NCI-H1436 treated with DMSO at 0.1 percent for 48 hours (cell line): ENCODE results near the gene GAS6.
"Not testable (repeated sequence)": the region's sequence is repeated elsewhere in the genome, so short reads cannot be mapped to it uniquely, and the experiment has no call there.

ENCODE experiments used
- DNase-seq: peaks from one replicate; lab custom pipeline; 2025; lab: John Stamatoyannopoulos, UW

The GAS6 gene

DNA sequence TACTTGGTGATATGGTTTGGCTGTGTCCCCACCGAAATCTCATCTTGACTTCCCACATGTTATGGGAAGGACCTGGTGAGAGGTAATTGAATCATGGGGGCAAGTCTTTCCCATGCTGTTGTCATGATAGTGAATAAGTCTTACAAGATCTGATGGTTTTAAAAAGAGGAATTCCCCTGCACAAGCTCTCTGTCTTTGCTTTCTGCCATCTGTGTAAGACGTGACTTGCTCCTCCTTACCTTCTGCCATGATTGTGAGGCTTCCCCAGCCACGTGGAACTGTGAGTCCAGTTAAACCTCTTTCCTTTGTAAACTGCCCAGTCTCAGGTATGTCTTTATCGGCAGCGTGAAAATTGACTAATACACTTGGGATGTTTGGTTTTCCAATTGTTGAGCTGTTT is 4.0 kb upstream of the GAS6 start:
- DNase-seq, result not testable (repeated sequence)

DNA sequence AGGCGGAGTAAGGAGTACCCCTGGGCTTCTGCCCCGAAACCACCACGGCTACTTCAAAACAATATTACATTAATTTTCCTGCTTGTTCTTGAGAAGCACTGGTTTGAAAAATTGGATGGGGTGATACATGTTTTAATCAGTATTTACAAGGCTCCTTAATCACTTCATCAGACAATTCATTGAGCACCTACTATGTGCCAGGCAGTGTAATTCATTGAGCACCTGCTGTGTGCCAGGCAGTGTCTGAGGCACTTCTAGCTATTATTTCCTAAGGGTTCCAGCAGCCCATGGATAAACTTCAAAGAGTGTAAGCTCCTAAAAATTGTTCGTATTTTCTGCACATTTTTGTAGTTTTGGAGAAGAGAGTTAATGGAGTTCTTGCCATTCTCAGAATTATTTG is 1.6 kb upstream of the GAS6 start:
- no peak for DNase-seq

GRCh38 chr13:113864273-113864890 is 506 bp upstream of the GAS6 start:
- DNase-seq, result no peak

DNA sequence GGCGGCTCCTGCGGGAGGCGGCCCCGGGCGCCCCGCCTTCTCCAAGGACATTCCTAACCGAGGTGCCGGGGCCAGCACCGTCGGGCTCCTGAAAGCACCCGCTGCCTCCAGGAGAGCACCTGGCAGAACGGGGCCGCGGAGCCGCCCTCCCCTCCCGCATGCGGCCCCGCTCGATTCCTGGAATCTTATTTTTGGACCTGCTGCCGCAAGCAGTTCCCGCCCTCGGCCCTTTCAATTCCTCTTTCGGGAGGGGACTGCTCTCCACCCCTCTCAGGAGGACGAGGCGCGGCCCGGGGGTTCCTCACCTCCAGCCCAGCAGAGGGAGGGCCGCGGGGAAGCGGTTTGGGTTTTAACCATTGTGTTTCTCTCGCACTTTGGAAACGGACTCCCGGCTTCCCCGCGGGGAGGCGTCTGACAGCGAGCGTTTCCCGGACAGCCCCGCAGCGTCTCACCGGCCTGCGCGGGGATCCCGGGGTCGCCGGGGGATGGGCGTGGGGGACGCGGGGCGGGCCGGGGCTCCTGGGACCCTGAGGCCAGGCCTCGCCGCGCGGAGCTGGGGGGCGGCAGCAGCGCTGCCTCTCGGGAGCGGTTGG is 849 bp downstream of the GAS6 start:
- no peak for DNase-seq

GRCh38 chr13:113862191-113862930 is 1.5 kb downstream of the GAS6 start:
- no peak for DNase-seq

DNA sequence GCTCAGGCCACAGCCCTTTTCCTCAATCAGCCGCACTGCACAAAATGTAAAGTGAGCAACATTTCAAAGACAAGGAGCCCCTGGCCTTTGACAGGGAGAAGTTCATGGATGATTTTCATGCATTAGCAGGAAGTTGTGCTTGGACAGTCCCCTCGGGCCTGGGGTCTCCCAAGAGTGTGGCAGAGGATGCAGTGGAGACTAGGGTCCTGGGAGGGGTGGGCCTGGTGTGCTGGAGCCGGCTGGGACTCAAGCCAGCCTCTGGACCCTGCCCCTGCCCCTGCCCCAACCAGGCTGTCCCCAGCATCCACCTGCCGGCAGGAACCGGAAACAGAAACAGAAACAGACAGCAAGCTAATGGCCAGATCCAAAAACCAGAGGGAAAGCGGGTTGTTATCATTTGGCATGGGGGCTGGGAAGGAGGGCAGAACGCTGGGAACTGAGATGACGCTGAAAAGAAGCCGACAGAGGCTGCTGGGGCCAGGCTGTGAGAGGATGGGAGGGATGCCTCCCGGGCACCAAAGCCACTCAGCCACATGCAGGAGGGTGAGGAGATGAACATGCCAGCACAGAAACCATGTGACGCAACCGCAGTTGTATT is 2.3 kb downstream of the GAS6 start:
- DNase-seq, result no peak

- no peak for DNase-seq
Observed at GRCh38 chr13:113860665-113861432, 3.0 kb downstream of the GAS6 start.

DNA sequence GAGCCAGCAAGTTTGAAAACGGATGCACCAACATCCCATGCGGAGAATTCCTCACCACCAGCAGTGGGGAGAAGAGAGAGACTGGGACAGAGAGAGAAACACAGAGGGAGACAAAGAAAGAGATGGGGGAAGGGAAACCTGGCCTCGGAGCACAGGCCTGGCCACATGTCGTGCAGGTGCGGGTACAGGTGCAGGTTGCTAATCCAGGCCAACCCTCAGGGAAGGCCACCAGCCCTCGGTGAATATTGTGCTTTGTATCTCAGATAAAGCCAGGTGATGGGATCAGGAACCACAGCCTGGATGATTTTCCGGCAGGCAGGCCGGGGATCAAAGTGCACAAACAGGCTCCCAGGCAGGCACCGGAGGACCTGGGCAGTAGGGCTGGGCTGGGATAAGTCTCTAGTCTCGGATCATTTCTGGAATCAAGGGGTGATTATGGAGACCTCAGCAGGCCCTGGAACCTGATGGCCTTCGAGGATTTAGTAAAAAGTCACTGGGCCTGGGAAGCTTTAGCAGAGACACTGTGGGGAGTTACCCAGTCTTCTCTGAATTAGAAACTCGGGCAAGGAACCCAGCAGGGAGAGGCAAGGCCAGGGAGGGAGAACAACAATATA is 3.7 kb downstream of the GAS6 start:
- DNase-seq, result no peak

DNA sequence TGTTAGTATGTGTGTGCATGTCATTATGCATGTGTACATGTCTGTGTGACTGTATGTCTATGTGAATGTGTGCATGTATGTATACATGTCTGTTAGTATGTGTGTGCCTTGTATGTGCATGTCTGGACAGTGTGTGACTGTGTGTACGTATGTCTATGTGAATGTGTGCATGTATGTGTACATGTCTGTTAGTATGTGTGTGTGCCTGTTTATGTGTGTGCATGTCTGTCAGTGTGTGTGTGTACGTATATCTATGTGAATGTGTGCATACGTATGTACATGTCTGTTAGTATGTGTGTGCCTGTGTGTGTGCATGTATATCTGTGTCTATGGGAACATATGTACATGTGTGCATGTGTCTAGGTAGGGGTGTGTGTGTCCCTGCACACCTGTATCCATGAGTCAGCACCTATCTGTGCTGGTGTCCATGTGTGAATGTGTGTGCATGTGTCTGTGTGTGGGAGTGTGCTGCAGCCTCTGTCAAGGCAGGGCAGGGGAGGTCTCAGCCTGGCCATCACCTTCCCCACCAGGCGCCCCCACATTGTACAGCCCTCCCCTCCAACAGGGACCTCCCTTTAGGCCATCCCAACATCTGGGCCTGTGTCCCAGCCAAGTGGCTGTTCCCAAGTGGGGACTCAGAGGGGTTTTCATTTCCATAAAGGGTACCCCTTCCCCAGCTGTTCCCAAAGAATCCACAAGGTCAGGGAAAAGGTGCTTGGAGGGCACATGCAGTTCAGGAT is 4.4 kb downstream of the GAS6 start:
- no peak for DNase-seq

- no peak for DNase-seq
Observed at GRCh38 chr13:113857531-113858195, 6.2 kb downstream of the GAS6 start.

DNA sequence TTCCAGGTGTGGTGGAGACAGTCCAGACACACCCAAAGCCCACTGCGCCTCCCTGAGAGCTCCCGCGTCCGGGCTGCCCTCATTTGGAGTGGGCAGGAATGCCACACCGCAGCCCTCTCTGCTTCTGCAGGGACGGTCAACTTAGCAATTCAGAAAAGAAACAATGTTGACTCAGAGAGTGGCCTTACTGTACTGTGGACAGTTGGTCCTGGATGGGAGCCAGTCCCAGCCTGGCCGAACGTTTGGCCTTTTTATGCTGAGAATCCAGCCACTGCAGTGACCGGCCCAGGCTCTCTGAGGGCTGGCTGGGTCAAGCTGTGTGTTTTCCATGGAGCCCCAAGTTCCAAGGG is 7.2 kb downstream of the GAS6 start:
- no peak for DNase-seq

GRCh38 chr13:113855931-113856715 is 7.8 kb downstream of the GAS6 start:
- DNase-seq, result no peak

DNA sequence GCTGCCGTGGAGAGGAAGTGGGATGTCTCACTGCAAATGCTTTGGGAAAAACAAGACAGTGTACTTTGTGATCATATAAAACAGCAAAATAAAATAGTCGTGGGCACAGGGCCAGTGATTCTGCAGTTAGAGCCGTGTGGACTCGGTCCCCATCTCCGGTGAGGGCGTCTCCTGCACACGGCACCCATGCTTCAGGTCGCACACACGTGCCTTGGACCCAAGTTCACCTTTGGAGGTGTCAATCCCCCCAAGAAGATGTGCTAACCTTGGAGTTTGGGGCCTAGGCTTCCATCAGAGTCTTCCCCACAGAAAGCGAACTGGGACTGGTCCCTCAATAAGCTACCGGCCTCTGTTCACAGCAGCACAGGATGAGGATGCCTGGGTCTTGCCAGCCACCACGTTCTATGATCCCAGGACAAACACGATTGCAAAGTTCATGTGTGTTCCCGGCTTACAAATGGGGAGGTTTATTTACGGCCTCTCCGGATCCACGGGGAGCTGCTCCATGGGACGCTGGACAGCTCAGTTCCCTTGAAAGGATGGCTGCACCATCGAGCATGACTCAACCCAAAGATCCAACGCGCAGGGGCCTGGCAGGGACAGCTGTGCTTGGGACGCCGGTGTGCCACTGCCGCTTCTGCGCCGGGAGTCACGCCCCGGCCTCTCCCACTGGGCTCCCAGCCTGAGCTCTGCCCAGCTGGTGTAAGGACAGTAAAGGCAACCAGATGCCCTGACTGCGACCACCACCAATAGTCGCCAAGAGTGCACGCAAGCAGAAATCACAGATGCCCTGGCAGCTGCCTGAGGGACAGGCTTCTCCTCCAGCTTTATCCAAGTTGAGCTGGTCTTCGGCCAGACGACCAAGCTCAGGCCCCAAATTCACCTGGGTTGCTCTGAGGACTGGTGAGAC is 8.6 kb downstream of the GAS6 start:
- no peak for DNase-seq

DNA sequence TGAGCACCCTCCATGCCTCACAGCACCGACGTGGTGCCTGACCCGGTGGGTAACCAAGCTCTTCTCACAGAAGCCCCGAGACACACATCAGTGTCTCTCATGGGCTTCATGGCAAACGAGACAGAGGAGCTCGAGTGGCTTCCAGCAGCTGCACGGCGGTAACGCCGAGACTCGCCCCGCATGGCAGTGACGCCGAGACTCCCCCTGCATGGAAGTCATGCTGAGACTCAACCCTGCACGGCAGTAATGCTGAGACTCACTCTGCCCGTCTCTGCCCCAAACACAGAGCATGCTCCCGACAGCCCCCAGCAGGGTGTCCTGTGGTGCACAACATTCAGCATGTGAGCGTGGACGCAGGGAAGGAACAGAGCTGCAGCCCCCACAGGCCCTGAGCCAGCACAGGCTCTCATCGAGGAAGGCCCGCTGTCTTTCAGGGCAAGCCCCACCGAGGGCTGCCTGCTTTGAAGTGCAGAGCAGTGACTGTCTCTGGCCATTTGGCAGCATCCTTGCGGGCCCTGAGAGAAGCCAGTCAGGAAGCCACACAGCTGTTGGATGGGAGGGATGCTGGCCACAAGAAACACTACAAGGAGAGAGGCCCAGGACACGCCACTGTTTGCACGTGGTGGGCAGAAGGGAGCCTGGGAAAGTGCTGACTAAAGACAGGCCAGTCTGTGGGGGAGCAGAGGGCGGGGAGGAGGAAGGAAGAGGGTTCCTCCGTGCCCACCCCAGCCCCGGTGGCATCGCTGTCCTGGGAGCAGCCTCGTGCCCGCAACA is 9.5 kb downstream of the GAS6 start:
- no peak for DNase-seq

DNA sequence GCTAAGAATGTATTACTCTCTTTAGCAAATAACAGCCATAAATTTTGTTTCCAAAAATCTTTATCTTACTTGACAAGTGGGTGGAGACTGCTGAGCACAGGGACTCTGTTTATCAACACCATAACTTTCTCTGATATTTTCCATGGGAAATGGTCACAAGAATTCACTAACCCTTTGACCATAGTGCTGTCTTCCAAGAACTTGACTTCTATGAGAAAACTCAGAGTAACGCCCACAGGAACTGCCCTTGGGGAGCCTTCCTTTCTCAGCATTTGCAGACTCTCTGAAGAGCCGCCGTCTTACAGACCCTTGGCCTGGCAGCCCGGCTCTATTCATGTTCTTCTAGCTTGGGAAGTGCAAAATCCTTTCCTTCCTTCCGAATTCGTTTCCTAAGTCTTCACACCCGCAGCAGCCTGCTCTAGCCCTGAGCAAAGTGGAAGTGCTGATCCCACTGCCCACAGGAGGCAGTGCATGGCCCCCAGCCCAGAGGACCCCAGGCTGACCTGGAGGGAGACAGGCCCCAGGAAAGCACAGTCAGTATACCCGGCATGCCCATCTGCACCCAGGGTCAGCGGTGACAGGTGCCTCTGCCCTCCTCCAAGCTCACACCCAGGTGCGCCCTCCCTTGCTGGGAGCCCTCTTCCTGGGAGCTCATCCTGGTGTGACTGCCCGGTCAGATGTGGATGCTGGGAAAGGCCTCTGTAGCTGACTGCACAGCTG is 10.2 kb downstream of the GAS6 start:
- DNase-seq, result no peak

DNA sequence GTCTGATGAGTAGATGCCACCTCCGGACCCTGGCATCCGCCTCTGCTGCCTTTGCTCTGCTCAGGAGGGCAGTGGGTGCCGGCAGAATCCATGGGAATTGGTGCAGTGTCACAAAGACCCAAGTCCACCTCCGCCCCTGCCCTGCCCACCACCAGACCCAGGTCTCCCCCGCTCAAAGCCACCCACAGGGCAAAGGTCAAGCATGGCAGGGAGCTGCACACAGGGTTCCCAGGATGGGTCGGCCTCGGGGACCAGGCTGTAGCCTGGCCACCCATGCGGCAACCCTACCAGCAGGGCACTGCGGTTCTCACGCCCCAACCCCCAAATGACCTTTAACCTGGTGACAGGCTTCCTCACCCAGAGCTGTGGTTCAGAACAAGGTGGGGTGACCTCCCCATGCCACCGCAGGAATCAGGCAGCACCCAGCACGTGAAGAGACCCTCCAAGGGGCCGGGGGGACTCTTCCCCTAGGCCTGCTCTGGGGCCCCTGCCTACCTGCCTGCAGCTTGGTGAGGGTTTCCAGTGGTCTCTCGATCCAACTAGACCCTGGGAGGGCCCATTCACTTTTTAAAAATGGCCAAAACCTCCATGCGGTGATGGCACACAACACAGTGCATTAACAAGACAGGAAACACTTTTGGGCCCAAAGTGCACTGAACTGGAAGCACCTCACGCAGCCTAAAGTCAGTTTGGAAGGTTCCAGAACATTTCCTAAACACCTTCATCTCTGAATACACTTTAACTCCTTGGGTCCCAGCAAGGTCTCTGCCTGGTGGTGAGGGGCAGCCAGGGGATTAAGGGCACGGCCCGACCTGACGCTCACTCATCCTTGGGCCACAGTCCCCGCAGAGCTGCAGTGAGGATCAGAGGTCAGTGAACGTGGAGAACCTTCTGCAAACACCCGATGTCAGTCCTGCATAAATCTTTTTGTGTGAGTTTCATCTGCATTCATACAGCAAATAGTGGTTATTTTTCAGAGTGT is 11.0 kb downstream of the GAS6 start:
- no peak for DNase-seq
